Subcutaneous adipose tissue (tissue), 4 donors: ENCODE results near the gene NDST3. TPM values are rescaled to one million over a fixed set of nuclear protein-coding genes. Genes with fewer than 3 reads are reported as not detected.

Source experiments
- CTCF ChIP-seq: fragments of 450-650 bp; IDR thresholded peaks from one replicate; pipeline ENCODE4 v1.5.1; 2016; ENCODE audit warnings: low read depth, mild to moderate bottlenecking, control low read depth, antibody characterized with exemption, moderate library complexity
- total RNA-seq, 4 donors: library from RNA; depleted of rRNA; stranded (reverse); fragments of >200 nt; gene quantifications; one replicate each; pipeline ENCODE4 v1.1.0, GENCODE V29; 2016

Gene NDST3
- total RNA-seq, 4 donors from 2014 or later, result not detected

- no peak for TF ChIP-seq CTCF
Measured at GRCh38 chr4:118215826-118216225, 181.5 kb downstream of the NDST3 start.

- no peak for TF ChIP-seq CTCF
Measured at GRCh38 chr4:118221227-118221800, 187.0 kb downstream of the NDST3 start.

- no peak for TF ChIP-seq CTCF
Measured at GRCh38 chr4:118224243-118224829, 190.1 kb downstream of the NDST3 start.

- no peak for TF ChIP-seq CTCF
Measured at GRCh38 chr4:118225511-118225910, 191.2 kb downstream of the NDST3 start.

GRCh38 chr4:118226311-118227010 lies 192.2 kb downstream of the NDST3 start:
- no peak for TF ChIP-seq CTCF

GRCh38 chr4:118235566-118236120 lies 201.4 kb downstream of the NDST3 start:
- TF ChIP-seq CTCF, result no peak

- no peak for TF ChIP-seq CTCF
Measured at GRCh38 chr4:118237531-118237930, 203.2 kb downstream of the NDST3 start.
